ENCODE data around the gene MRPS23. TPM values are rescaled to one million over a fixed set of nuclear protein-coding genes. Genes with fewer than 3 reads are reported as not detected.

The MRPS23 gene
- total RNA-seq, 1 donor from 2014 or later: 24.0 TPM

GRCh38 chr17:57838857-57839570 lies 10.8 kb downstream of the MRPS23 start:
- DNase-seq (ENCODE audit: low read depth in 2 of 2): no peak

- no peak for DNase-seq (ENCODE audit: low read depth in 2 of 2)
These were observed 11.4 kb downstream of the MRPS23 start for GRCh38 chr17:57838453-57838852.

GRCh38 chr17:57835333-57835900 lies 14.4 kb downstream of the MRPS23 start:
- no peak for DNase-seq (ENCODE audit: low read depth in 2 of 2)

- DNase-seq (ENCODE audit: low read depth in 2 of 2): no peak
These were observed 15.6 kb downstream of the MRPS23 start for GRCh38 chr17:57834146-57834741.

- DNase-seq (ENCODE audit: low read depth in 2 of 2): peak; percentile 71 to 72
These were observed 16.5 kb downstream of the MRPS23 start for GRCh38 chr17:57833179-57833939.

GRCh38 chr17:57832314-57833178 lies 17.3 kb downstream of the MRPS23 start:
- no peak for DNase-seq (ENCODE audit: low read depth in 2 of 2)

- DNase-seq (ENCODE audit: low read depth in 2 of 2): no peak
These were observed 19.0 kb downstream of the MRPS23 start for GRCh38 chr17:57830880-57831279.

GRCh38 chr17:57823469-57824401 lies 26.1 kb downstream of the MRPS23 start:
- DNase-seq (ENCODE audit: low read depth in 2 of 2): no peak

- DNase-seq (ENCODE audit: low read depth in 2 of 2): no peak
These were observed 30.0 kb downstream of the MRPS23 start for GRCh38 chr17:57819867-57820266.

- peak; percentile 1 to 6 for DNase-seq (ENCODE audit: low read depth in 2 of 2)
These were observed 30.6 kb downstream of the MRPS23 start for GRCh38 chr17:57819285-57819684.

- no peak for DNase-seq (ENCODE audit: low read depth in 2 of 2)
These were observed 31.8 kb downstream of the MRPS23 start for GRCh38 chr17:57818066-57818465.

GRCh38 chr17:57817299-57817698 lies 32.5 kb downstream of the MRPS23 start:
- DNase-seq (ENCODE audit: low read depth in 2 of 2): no peak

GRCh38 chr17:57814421-57814820 lies 35.4 kb downstream of the MRPS23 start:
- no peak for DNase-seq (ENCODE audit: low read depth in 2 of 2)

GRCh38 chr17:57811638-57812280 lies 38.1 kb downstream of the MRPS23 start:
- DNase-seq (ENCODE audit: low read depth in 2 of 2): no peak

- DNase-seq (ENCODE audit: low read depth in 2 of 2): peak; percentile 11 to 50
These were observed 38.9 kb downstream of the MRPS23 start for GRCh38 chr17:57810721-57811637.

- DNase-seq (ENCODE audit: low read depth in 2 of 2): no peak
These were observed 40.0 kb downstream of the MRPS23 start for GRCh38 chr17:57809879-57810278.

GRCh38 chr17:57808882-57809281 lies 41.0 kb downstream of the MRPS23 start:
- DNase-seq (ENCODE audit: low read depth in 2 of 2): no peak

GRCh38 chr17:57806167-57806830 lies 43.5 kb downstream of the MRPS23 start:
- no peak for DNase-seq (ENCODE audit: low read depth in 2 of 2)

All from lung microvascular endothelial cell (primary cell).